Ascending aorta (tissue), 2 donors: ENCODE results near the gene KRR1. TPM values are rescaled to one million over a fixed set of nuclear protein-coding genes. Genes with fewer than 3 reads are reported as not detected.

ENCODE experiments used
- DNase-seq, 2 donors: peaks; one replicate each; pipeline ENCODE4 v3.0.0-alpha.2; 2019; ENCODE audit warnings: low spot score in 2 of 2
- H3K27ac ChIP-seq, 2 donors: fragments of 200-600 bp; sonication (generic); one replicate each; pipeline ENCODE4 v1.5.1; 2016 to 2017; ENCODE audit warnings: mild to moderate bottlenecking in 1 of 2
- H3K27me3 ChIP-seq: fragments of 200-600 bp; sonication (generic); one replicate; pipeline ENCODE4 v1.5.1; 2017
- H3K36me3 ChIP-seq, 2 donors: fragments of 200-600 bp; sonication (generic); one replicate each; pipeline ENCODE4 v1.5.1; 2016
- H3K4me1 ChIP-seq, 2 donors: fragments of 200-600 bp; sonication (generic); one replicate each; pipeline ENCODE4 v1.5.1; 2016 to 2017; ENCODE audit warnings: mild to moderate bottlenecking in 1 of 2
- H3K4me3 ChIP-seq, 2 donors: fragments of 200-600 bp; sonication (generic); one replicate each; pipeline ENCODE4 v1.5.1; 2016 to 2017; ENCODE audit warnings: mild to moderate bottlenecking in 1 of 2
- H3K9me3 ChIP-seq, 2 donors: fragments of 200-600 bp; sonication (generic); one replicate each; pipeline ENCODE4 v1.5.1; 2016
- intact Hi-C: fragments of 100-400 bp; cut with DNase I; formaldehyde crosslinking; loops from one replicate; pipeline ENCODE4 v1.15.1; 2023
- total RNA-seq: library from RNA; depleted of rRNA; stranded (reverse); fragments of >200 nt; gene quantifications from one replicate; pipeline ENCODE4 v1.1.0, GENCODE V29; 2016
- TF ChIP-seq, protein P1 (sequence below), 3 experiments: fragments of 200-600 bp in 2 of 3; fragments of 450-650 bp in 1 of 3; sonication (generic) in 2 of 3; IDR thresholded peaks; one replicate each; pipeline ENCODE4 v1.5.1; 2016 to 2019; ENCODE audit warnings: antibody characterized with exemption in 3 of 3, mild to moderate bottlenecking in 1 of 3, moderate library complexity in 1 of 3

KRR1 gene
- total RNA-seq, 1 donor from 2014 or later = 23.9 TPM

- Histone ChIP-seq H3K27me3 (no peaks in the 10 kb centered on the region), H3K36me3 (no peaks in the 10 kb centered on the region), H3K27ac (no peak overlapping the region), H3K9me3 (no peaks in the 10 kb centered on the region), H3K4me3 (no peak overlapping the region), H3K4me1 (no peaks in the 10 kb centered on the region)
- TF ChIP-seq, protein P1, sequence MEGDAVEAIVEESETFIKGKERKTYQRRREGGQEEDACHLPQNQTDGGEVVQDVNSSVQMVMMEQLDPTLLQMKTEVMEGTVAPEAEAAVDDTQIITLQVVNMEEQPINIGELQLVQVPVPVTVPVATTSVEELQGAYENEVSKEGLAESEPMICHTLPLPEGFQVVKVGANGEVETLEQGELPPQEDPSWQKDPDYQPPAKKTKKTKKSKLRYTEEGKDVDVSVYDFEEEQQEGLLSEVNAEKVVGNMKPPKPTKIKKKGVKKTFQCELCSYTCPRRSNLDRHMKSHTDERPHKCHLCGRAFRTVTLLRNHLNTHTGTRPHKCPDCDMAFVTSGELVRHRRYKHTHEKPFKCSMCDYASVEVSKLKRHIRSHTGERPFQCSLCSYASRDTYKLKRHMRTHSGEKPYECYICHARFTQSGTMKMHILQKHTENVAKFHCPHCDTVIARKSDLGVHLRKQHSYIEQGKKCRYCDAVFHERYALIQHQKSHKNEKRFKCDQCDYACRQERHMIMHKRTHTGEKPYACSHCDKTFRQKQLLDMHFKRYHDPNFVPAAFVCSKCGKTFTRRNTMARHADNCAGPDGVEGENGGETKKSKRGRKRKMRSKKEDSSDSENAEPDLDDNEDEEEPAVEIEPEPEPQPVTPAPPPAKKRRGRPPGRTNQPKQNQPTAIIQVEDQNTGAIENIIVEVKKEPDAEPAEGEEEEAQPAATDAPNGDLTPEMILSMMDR (IDR thresholded peaks at IDR 0.05) = no peak
- no peak for DNase-seq
- intact Hi-C loops = no loop called here
Measured at GRCh38 chr12:75548879-75549278, 37.5 kb upstream of the KRR1 start.

GRCh38 chr12:75545636-75546035, 34.2 kb upstream of the KRR1 start:
- Histone ChIP-seq H3K4me3 (no peak overlapping the region), H3K27ac (no peak overlapping the region), H3K36me3 (no peaks in the 10 kb centered on the region), H3K4me1 (no peaks in the 10 kb centered on the region), H3K27me3 (no peaks in the 10 kb centered on the region), H3K9me3 (no peaks in the 10 kb centered on the region)
- TF ChIP-seq, protein P1 (IDR thresholded peaks at IDR 0.05) = no peak
- intact Hi-C loops = no loop called here
- DNase-seq = no peak

DNA sequence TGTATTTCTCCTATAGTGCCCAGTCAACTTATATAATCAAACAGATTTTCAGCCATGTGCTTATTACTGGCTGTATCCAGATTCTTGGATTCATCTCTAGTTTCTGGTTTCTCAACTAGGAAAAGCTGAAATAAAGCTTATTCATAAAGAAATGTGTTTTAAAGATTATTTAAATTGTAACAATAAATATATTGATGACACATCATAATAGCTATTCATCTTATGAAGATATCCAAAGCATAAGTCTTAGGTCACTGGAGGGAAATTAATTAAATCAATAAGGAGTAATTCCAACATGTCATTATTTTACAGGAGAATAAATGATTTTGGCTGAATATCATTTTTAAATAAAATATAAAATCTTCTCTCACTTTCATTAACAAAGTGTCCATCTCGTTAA, 32.1 kb upstream of the KRR1 start:
- H3K36me3 ChIP-seq = no peaks in the 10 kb centered on the region
- H3K9me3 ChIP-seq = no peaks in the 10 kb centered on the region
- intact Hi-C loops = no loop called here
- H3K27me3 ChIP-seq = no peaks in the 10 kb centered on the region
- H3K4me1 ChIP-seq = no peaks in the 10 kb centered on the region
- TF ChIP-seq, protein P1 (IDR thresholded peaks at IDR 0.05) = no peak
- DNase-seq = no peak
- no peak overlapping the region for H3K27ac ChIP-seq
- H3K4me3 ChIP-seq = no peak overlapping the region

GRCh38 chr12:75542942-75543341, 31.5 kb upstream of the KRR1 start:
- intact Hi-C loops = no loop called here

GRCh38 chr12:75539889-75540288, 28.5 kb upstream of the KRR1 start:
- TF ChIP-seq, protein P1 (IDR thresholded peaks at IDR 0.05) = no peak
- Histone ChIP-seq H3K36me3 (no peaks in the 10 kb centered on the region), H3K27me3 (no peaks in the 10 kb centered on the region), H3K4me1 (no peaks in the 10 kb centered on the region), H3K9me3 (no peaks in the 10 kb centered on the region), H3K4me3 (no peak overlapping the region), H3K27ac (no peak overlapping the region)
- DNase-seq = no peak
- intact Hi-C loops = no loop called here

More at GRCh38 chr12:75542942-75543341, 31.5 kb upstream of the KRR1 start:
- Histone ChIP-seq H3K9me3 (no peaks in the 10 kb centered on the region), H3K4me1 (no peaks in the 10 kb centered on the region), H3K27ac (no peak overlapping the region), H3K27me3 (no peaks in the 10 kb centered on the region), H3K4me3 (no peak overlapping the region), H3K36me3 (no peaks in the 10 kb centered on the region)
- TF ChIP-seq, protein P1 (IDR thresholded peaks at IDR 0.05) = no peak
- no peak for DNase-seq

- Histone ChIP-seq H3K27ac (no peak overlapping the region), H3K9me3 (no peaks in the 10 kb centered on the region), H3K4me3 (no peak overlapping the region), H3K27me3 (no peaks in the 10 kb centered on the region), H3K36me3 (no peaks in the 10 kb centered on the region), H3K4me1 (no peaks in the 10 kb centered on the region)
- TF ChIP-seq, protein P1 (IDR thresholded peaks at IDR 0.05) = no peak
- no peak for DNase-seq
- intact Hi-C loops = no loop called here
Measured at GRCh38 chr12:75533239-75533638, 21.8 kb upstream of the KRR1 start.
